OCI-LY1 (cell line): ENCODE measurements around the gene ZNF316.

Experiments used
- H2AFZ ChIP-seq: fragments of 200-600 bp; sonication (generic), shearing (Covaris generic); 2 replicates; pipeline ENCODE4 v1.6.0; 2014; ENCODE audit warnings: antibody characterized with exemption, mild to moderate bottlenecking, low read length
- H3F3A ChIP-seq: fragments of 200-600 bp; sonication (generic), shearing (Covaris generic); 2 replicates; pipeline ENCODE4 v1.6.0; 2014; ENCODE audit warnings: mild to moderate bottlenecking, antibody characterized with exemption, low read length, moderate library complexity; ENCODE audit not compliant: insufficient read depth
- H3K27ac ChIP-seq: fragments of 200-600 bp; sonication (generic); 2 replicates; pipeline ENCODE4 v1.5.1; 2014; ENCODE audit warnings: low read length, mixed run types, mild to moderate bottlenecking, low read depth; ENCODE audit not compliant: poor library complexity, severe bottlenecking
- H3K27me3 ChIP-seq: fragments of 200-600 bp; sonication (generic); 2 replicates; pipeline ENCODE4 v1.6.0; 2014; ENCODE audit warnings: antibody characterized with exemption, mild to moderate bottlenecking, low read length, moderate library complexity; ENCODE audit not compliant: insufficient read depth
- H3K36me3 ChIP-seq: fragments of 200-600 bp; sonication (generic); 2 replicates; pipeline ENCODE4 v1.6.1; 2014; ENCODE audit warnings: mild to moderate bottlenecking, antibody characterized with exemption, low read length, moderate library complexity, mixed read lengths; ENCODE audit not compliant: insufficient read depth
- H3K4me1 ChIP-seq: fragments of 200-600 bp; sonication (generic); 2 replicates; pipeline ENCODE4 v1.5.1; 2014; ENCODE audit warnings: mild to moderate bottlenecking, low read length, moderate library complexity; ENCODE audit not compliant: insufficient read depth, severe bottlenecking
- H3K4me2 ChIP-seq: fragments of 200-600 bp; sonication (generic), shearing (Covaris generic); 2 replicates; pipeline ENCODE4 v1.6.1; 2014; ENCODE audit warnings: low read length
- H3K4me3 ChIP-seq: fragments of 200-600 bp; sonication (generic); 2 replicates; pipeline ENCODE4 v1.5.1; 2014; ENCODE audit warnings: low read length, low read depth, mild to moderate bottlenecking, mixed read lengths; ENCODE audit not compliant: poor library complexity, severe bottlenecking
- H3K79me2 ChIP-seq: fragments of 200-600 bp; shearing (Covaris generic); 2 replicates; pipeline ENCODE4 v1.6.1; 2016; ENCODE audit warnings: mixed run types, low read length, mixed read lengths; ENCODE audit not compliant: insufficient read depth
- H3K9ac ChIP-seq: fragments of 200-600 bp; sonication (generic), shearing (Covaris generic); 2 replicates; pipeline ENCODE4 v1.6.1; 2014; ENCODE audit warnings: mild to moderate bottlenecking, low read length, mixed read lengths
- H3K9me2 ChIP-seq: fragments of 200-600 bp; sonication (generic), shearing (Covaris generic); 2 replicates; pipeline ENCODE4 v1.6.1; 2014; ENCODE audit warnings: low read depth, mild to moderate bottlenecking, low read length, mixed read lengths
- H3K9me3 ChIP-seq: fragments of 200-600 bp; shearing (Covaris generic); 2 replicates; pipeline ENCODE4 v1.6.1; 2014; ENCODE audit warnings: low read length, mixed read lengths
- H4K20me1 ChIP-seq: fragments of 200-600 bp; sonication (generic), shearing (Covaris generic); 2 replicates; pipeline ENCODE4 v1.6.0; 2016; ENCODE audit warnings: mild to moderate bottlenecking, low read length; ENCODE audit not compliant: insufficient read depth
- CTCF ChIP-seq: fragments of 200-600 bp; sonication (generic), shearing (Covaris generic); IDR thresholded peaks from 2 replicates; pipeline ENCODE4 v1.5.1; 2017; ENCODE audit warnings: mild to moderate bottlenecking, antibody characterized with exemption, low read length, moderate library complexity, mixed read lengths
- EZH2 ChIP-seq: fragments of 200-600 bp; sonication (generic), shearing (Covaris generic); IDR thresholded peaks from 2 replicates; pipeline ENCODE4 v1.8.0; 2017; ENCODE audit warnings: borderline replicate concordance, mixed run types, mild to moderate bottlenecking, antibody characterized with exemption, low read length, moderate library complexity, mixed read lengths

Gene ZNF316

GRCh38 chr7:6615723-6616555 is 21.2 kb upstream of the ZNF316 start:
- Histone ChIP-seq H4K20me1 (no peaks in the 10 kb centered on the region), H3F3A (no peaks in the 10 kb centered on the region), H3K4me1 (peaks cover 7% of the 10 kb centered on the region), H3K9me3 (no peaks in the 10 kb centered on the region), H3K9me2 (no peaks in the 10 kb centered on the region), H3K79me2 (no peaks in the 10 kb centered on the region), H3K27ac (no peak overlapping the region), H2AFZ (no peak overlapping the region), H3K9ac (no peak overlapping the region), H3K4me3 (peak overlapping the region; percentile 22), H3K27me3 (peaks cover 9% of the 10 kb centered on the region; the same call in 1 of the 2 replicates), H3K36me3 (no peaks in the 10 kb centered on the region; the same call in 1 of the 2 replicates), H3K4me2 (no peak overlapping the region)
- TF ChIP-seq CTCF (no peak), EZH2 (no peak)

- TF ChIP-seq EZH2 (no peak), CTCF (no peak)
- Histone ChIP-seq H4K20me1 (no peaks in the 10 kb centered on the region), H2AFZ (no peak overlapping the region), H3K9me2 (no peaks in the 10 kb centered on the region), H3F3A (no peaks in the 10 kb centered on the region), H3K4me3 (no peak overlapping the region), H3K4me2 (no peak overlapping the region), H3K27me3 (peaks cover 9% of the 10 kb centered on the region; the same call in 1 of the 2 replicates), H3K27ac (no peak overlapping the region), H3K4me1 (peaks cover 11% of the 10 kb centered on the region), H3K9me3 (no peaks in the 10 kb centered on the region), H3K36me3 (no peaks in the 10 kb centered on the region), H3K9ac (no peak overlapping the region), H3K79me2 (no peaks in the 10 kb centered on the region)
These were observed 20.1 kb upstream of the ZNF316 start for GRCh38 chr7:6616854-6617643.

- no peak overlapping the region for H2AFZ ChIP-seq
- no peaks in the 10 kb centered on the region for H4K20me1 ChIP-seq
- H3K27me3 ChIP-seq = peaks cover 9% of the 10 kb centered on the region; the same call in 1 of the 2 replicates
- peaks cover 13% of the 10 kb centered on the region for H3K4me1 ChIP-seq
- no peak overlapping the region for H3K4me3 ChIP-seq
- H3K4me2 ChIP-seq = no peak overlapping the region
- no peaks in the 10 kb centered on the region for H3F3A ChIP-seq
- H3K36me3 ChIP-seq = no peaks in the 10 kb centered on the region
- no peak for TF ChIP-seq CTCF
- no peak for TF ChIP-seq EZH2
- no peaks in the 10 kb centered on the region for H3K79me2 ChIP-seq
- no peaks in the 10 kb centered on the region for H3K9me3 ChIP-seq
- no peak overlapping the region for H3K9ac ChIP-seq
- no peaks in the 10 kb centered on the region for H3K9me2 ChIP-seq
- no peak overlapping the region for H3K27ac ChIP-seq
These were observed 18.5 kb upstream of the ZNF316 start for GRCh38 chr7:6618621-6619020.
